ENCODE measurements around the gene TJP3.

Gene TJP3

DNA sequence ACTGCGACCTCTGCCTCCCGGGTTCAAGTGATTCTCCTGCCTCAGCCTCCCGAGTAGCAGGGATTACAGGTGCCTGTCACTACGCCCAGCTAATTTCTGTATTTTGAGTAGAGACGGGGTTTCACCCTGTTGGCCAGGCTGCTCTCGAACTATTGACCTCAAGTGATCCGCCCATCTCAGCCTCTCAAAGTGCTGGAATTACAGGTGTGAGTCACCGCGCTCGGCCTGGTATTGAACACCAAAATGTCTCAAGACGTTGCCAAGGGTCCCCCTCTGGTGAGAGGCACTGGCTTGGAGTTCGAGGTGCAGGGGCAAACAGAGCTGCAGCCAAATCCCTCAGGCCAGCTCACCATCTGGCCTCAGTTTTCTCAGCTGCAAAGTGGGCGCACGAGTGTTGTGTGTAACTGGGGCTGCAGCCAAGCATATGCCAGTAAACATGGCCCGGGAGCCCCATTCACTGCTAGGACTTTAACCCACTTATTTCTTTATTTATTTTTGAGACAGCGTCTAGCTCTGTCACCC is 8.0 kb downstream of the TJP3 start:
- no peak for DNase-seq (ENCODE audit: low read depth in 2 of 2)

DNA sequence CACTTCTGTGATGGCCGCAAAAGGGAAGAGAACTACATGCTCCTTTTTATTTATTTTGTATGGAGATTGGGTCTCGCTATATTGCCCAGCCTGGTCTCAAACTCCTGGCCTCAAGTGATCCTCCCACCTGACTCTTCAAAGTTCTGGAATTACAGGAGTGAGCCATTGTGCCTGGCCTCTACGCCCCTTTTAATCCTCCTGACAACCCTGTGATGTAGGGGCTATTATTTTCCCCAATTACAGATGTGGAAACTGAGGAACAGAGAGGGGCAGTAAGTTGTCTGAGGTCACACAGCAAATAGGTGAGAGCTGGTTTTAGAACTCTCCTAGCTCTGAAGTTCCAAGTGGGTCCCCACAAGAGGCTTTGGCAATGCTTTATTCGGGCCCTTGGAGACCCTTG is 11.7 kb downstream of the TJP3 start:
- DNase-seq (ENCODE audit: low read depth in 2 of 2), result no peak

GRCh38 chr19:3720349-3720917 is 12.2 kb downstream of the TJP3 start:
- DNase-seq (ENCODE audit: low read depth in 2 of 2), result no peak

DNA sequence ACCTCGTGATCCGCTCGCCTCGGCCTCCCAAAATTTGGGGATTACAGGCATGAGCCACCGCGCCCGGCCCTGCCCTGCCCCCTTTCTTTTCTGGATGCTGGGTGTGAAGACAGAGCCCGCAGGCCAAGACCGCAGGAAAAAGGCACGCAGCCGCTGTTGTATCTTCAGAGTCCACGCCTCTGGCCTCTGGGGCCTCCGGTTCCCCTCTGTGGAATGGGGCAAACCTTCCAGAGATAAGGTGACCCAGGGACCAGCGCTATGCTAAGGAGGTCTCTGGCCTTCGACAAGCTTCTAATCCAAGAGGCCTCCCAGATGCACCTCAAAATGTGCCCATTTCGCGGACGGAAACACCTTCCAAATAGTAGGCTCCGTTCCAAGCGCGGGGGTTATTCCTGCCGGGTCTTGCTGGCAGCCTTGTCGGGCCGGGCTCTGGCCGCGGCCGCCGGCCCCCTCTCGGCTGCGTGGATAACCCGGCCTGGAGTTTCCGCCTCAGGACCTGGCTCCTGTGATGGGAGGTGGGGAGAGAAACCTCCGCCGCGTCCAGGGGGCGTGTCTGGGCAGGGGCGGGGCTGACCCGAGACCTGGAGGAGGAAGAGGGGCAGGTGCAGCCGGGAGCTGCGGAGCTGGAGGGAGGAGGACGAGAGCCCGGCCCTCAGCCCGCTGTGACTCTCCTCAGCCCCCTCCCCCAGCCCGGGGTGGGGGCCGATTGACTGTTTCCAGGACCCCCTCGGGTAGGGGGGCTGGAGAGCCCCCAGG is 13.1 kb downstream of the TJP3 start:
- DNase-seq (ENCODE audit: low read depth in 2 of 2), result peak; percentile 68 to 75

GRCh38 chr19:3721887-3722442 is 13.8 kb downstream of the TJP3 start:
- DNase-seq (ENCODE audit: low read depth in 2 of 2), result no peak

DNA sequence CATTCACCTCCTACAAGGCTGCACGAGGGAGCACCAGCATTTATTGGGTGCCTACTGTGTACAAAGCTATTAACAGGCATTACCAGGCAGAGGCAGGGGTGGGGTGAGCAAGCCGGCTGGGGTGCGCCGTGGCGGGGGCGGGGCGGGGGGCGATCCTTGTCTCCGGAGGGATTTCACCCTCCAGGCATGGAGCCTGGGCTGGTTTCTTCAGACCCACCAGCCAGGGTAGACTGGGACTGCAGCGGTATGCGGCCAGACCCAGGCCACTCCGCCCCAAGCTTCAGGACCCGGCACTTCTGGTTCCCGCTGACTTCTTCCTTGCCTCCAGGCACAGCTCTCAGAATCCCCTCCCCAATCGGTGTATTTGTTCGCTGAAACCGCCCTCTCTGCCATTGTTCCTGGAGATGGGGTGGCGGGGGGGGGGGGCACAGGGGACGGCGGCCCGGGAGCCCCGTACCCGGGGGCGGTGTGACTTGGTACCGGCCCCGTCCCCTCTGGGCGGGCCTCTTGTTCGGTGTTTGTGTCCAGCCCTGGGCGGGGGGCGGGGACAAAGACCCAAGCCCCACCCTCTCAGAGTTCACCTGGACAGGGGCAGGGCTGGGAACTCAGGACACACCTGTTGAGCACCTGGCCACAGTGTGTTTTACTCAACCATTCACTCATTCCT is 14.4 kb downstream of the TJP3 start:
- DNase-seq (ENCODE audit: low read depth in 2 of 2), result no peak

DNA sequence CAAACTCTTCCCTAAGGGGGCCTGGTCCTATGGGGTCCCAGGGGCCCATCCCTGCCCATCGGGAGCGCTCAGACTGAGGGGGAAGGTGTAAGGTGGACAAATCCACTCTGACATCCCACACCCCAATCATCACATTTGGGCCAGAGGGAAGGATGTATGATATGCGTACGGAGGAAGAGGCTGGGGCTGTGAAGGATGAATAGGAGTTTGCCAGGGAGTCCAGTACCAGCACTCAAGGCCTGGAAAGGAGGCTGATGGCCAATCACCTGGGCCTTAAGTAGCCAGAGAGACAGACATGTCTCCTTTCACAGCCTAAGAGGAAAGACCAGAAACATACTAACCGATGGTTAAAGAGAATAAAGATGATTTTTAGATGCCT is 14.9 kb downstream of the TJP3 start:
- DNase-seq (ENCODE audit: low read depth in 2 of 2), result no peak

DNA sequence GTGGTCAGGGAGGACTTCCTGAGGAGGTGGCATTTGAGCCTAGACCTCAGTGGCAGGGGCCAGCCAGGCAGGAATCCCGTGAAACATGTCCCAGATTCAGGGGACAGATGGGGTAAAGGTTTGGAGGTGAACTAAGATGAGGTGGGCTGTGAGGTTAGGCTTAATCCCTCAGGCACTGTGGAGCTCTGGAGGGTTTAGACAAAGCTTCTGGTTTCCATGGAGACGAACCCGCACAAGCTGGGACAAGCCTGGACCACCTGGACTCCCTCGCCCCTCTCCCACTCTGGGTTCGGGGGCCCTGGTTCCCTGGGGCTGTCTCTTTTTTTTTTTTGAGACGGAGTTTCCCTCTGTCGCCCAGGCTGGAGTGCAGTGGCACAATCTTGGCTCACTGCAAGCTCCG is 15.7 kb downstream of the TJP3 start:
- DNase-seq (ENCODE audit: low read depth in 2 of 2), result no peak

DNA sequence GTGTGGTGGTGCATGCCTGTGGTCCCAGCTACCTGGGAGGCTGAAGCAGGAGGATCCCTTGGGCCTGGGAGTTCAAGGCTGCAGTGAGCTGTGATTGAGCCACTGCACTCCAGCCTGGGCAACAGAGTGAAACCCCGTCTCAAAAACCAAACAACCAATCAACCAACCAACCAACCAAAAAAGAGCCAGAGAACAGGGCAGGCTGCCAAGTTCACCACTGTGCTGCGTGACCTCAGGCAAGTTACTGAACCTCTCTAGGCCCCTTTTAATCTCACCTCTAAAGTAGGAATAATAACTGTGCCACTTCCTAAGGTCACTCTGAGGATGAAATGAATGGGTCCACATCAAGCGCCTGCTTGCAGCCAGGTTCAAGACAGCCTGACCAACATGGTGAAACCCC is 16.9 kb downstream of the TJP3 start:
- no peak for DNase-seq (ENCODE audit: low read depth in 2 of 2)

DNA sequence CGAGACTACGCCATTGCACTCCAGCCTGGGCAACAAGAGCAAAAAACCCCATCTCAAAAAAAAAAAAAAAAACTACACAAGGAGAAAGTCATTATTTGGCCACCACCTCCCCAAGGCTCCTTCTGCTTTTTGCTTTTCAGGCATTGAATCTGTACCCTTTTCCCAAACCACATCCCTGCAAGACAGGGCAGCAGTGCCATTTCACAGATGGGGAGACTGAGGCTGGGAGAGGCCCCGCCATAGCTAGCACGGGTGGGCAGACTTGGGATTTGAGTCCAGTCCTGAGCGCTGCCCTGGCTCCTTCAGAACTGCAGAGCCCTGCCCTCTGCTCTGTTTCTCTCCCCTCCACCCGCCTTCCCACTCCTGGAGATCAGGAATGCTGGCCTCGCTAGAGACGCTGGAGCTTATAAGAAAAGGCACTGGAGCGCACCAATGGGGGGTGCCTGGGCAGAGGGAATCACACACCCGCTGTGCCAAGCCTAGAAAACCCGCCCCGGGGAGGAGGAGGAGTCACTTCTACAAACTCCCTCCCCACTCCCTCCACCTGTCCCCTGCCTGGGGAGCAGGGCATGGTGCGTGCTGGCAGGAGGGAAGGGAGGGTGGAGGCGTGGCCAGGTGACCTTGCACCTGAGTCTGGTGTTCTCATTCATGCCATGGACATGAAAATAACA is 17.6 kb downstream of the TJP3 start:
- DNase-seq (ENCODE audit: low read depth in 2 of 2), result no peak

GRCh38 chr19:3730457-3730958 is 22.3 kb downstream of the TJP3 start:
- no peak for DNase-seq (ENCODE audit: low read depth in 2 of 2)

GRCh38 chr19:3732108-3732507 is 23.9 kb downstream of the TJP3 start:
- no peak for DNase-seq (ENCODE audit: low read depth in 2 of 2)

DNA sequence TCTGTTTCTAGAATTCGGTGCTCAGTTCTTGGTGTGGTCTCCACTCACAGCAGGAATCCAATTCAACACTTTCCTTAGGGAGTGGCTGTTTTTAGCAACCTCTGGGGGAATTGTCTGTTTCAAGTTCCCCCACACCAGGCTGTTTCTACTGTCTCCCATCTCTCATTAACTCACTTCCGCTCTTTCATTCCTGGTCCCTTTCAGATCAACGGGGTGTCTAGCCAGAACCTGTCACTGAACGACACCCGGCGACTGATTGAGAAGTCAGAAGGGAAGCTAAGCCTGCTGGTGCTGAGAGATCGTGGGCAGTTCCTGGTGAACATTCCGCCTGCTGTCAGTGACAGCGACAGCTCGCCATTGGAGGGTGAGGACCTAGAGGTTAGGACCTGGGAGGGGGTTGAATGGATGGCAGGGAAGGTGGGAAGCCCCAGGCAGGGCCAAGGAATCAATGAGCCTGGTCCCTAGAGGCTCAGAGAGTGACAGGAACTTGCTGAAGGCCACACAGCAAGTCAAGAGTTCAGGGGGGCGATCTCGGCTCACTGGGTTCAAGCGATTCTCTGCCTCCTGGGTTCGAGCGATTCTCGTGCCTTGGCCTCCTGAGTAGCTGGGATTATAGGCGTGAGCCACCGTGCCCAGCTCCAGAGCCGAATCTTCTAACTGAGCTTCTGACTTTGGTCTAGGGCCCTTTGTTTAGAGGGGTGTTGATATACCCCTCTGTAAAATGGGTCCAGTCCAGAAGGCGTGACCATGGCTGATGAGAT is 25.5 kb downstream of the TJP3 start:
- no peak for DNase-seq (ENCODE audit: low read depth in 2 of 2)

DNA sequence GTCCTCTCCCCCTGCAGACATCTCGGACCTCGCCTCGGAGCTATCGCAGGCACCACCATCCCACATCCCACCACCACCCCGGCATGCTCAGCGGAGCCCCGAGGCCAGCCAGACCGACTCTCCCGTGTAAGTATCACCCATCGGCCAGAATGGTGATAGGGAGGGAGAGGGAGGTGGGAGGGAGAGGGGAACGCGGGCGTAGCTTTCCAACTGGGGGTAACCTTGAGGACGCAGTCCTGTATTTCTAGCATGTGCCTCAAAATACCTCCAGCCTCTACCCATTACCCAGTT is 26.1 kb downstream of the TJP3 start:
- DNase-seq (ENCODE audit: low read depth in 2 of 2), result no peak

DNA sequence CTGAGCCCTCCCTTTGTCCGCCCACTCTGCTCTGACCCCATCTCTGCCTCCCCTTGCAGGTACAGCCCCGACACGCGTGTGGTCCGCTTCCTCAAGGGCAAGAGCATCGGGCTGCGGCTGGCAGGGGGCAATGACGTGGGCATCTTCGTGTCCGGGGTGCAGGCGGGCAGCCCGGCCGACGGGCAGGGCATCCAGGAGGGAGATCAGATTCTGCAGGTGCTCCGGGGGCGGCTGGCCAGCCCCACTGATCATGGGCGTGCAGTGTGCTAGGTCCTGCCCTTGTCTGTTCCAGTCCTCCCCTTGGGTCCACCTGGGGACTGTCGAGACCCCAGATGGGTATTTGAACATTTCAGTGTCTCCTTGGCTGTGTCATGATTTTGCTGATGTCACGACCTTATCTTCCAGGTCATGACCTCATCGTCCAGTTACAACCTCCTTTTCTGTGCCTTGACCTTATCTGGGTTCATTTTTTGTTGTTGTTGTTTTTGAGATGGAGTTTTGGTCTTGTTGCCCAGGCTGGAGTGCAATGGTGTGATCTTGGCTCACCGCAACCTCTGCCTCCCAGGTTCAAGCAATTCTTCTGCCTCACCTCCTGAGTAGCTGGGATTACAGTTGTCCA is 28.0 kb downstream of the TJP3 start:
- DNase-seq (ENCODE audit: low read depth in 2 of 2), result no peak

DNA sequence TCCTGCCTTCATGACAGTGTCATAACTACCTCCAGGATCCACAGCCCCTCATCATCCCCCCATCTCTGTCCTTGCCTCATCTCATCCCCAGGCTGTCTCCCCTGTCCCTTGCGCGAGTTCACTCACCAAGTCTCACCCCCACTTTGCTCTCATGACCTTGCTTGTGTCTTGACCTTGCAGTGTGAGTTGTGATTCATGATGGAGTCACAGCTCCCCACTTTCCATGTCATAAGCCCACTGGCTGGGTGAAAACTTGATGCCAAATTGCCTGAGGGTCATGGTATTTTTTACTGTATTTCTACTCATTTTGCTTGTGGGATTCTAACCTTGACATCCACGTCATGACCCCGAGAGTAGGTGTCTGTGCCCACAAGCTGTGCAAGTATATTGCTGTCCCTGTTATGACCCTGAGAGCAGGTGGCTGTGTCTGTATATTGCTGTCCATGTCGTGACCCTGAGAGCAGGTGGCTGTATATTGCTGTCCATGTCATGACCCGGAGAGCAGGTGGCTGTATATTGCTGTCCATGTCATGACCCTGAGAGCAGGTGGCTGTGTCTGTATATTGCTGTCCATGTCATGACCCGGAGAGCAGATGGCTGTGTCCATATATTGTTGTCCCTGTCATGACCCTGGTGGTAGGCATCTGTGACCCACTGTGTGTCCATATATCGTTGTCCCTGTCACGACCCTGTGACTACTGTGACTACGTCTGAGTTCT is 29.5 kb downstream of the TJP3 start:
- DNase-seq (ENCODE audit: low read depth in 2 of 2), result no peak

GRCh38 chr19:3738477-3739220 is 30.5 kb downstream of the TJP3 start:
- no peak for DNase-seq (ENCODE audit: low read depth in 2 of 2)

DNA sequence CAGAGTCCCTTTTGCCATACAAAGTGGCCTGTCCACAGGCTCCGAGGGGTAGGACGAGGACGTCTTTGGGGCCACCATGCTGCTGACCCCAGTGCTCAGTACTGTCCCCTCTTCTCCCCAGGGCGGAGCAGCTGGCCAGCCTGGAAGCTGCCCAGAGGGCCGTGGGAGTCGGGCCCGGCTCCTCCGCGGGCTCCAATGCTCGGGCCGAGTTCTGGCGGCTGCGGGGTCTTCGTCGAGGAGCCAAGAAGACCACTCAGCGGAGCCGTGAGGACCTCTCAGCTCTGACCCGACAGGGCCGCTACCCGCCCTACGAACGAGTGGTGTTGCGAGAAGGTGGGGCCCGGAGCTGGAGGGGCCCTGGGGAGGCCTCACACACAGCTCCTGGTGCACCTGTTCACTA is 32.2 kb downstream of the TJP3 start:
- no peak for DNase-seq (ENCODE audit: low read depth in 2 of 2)

GRCh38 chr19:3743486-3743885 is 35.3 kb downstream of the TJP3 start:
- DNase-seq (ENCODE audit: low read depth in 2 of 2), result no peak

All from stimulated activated CD8-positive, alpha-beta memory T cell treated with anti-CD3 and anti-CD28 coated beads, Interleukin-7, amount 100 ng/mL, for 1 hour (primary cell).